H1 (cell line): Measurements from ENCODE around the gene ADO. TPM values are rescaled to one million over a fixed set of nuclear protein-coding genes. Genes with fewer than 3 reads are reported as not detected.

ENCODE experiments used
- CTCF ChIA-PET: fragments of 300-600 bp; sonication (Branson Sonifier 250); formaldehyde crosslinking; loops from one replicate; lab custom pipeline; 2021; ENCODE audit not compliant: partially characterized antibody; lab: Charles Lee
- POLR2A ChIA-PET: fragments of 300-600 bp; sonication (Branson Sonifier 250); formaldehyde crosslinking; loops from one replicate; lab custom pipeline; 2021; ENCODE audit warnings: inconsistent platforms; ENCODE audit not compliant: partially characterized antibody; lab: Charles Lee
- DNase-seq, 2 experiments: peaks; one replicate each; pipeline versions ENCODE4 v3.0.0 to v3.0.0-alpha.2; 2010 to 2022; ENCODE audit warnings: low spot score in 2 of 2, low read depth in 1 of 2, mixed read lengths in 1 of 2
- FAIRE-seq: peaks from 2 replicates; lab custom pipeline; 2011; peaks lifted over from hg19 to GRCh38; lab: Jason Lieb, UNC
- H2AFZ ChIP-seq: 2 replicates; pipeline ENCODE4 v1.8.1; 2012; ENCODE audit warnings: low read length, inconsistent platforms
- H2AK5ac ChIP-seq: 2 replicates; pipeline ENCODE4 v1.6.1; 2013; ENCODE audit warnings: low read depth, low read length
- H2BK120ac ChIP-seq: replicated peaks from 2 replicates; pipeline ENCODE3; 2013; ENCODE audit warnings: low read depth, low read length, inconsistent platforms
- H2BK12ac ChIP-seq: 2 replicates; pipeline ENCODE4 v1.6.1; 2013; ENCODE audit warnings: low read depth, low read length
- H2BK15ac ChIP-seq: 2 replicates; pipeline ENCODE4 v1.6.1; 2013; ENCODE audit warnings: low read length
- H2BK20ac ChIP-seq: 2 replicates; pipeline ENCODE4 v1.6.1; 2013; ENCODE audit warnings: low read length
- H2BK5ac ChIP-seq: 2 replicates; pipeline ENCODE4 v1.6.1; 2013; ENCODE audit warnings: low read depth, low read length
- H3K14ac ChIP-seq: 2 replicates; pipeline ENCODE4 v1.6.1; 2013; ENCODE audit warnings: inconsistent platforms; ENCODE audit not compliant: insufficient read length
- H3K18ac ChIP-seq: 2 replicates; pipeline ENCODE4 v1.6.1; 2013; ENCODE audit warnings: low read length; ENCODE audit errors: extremely low read depth
- H3K23ac ChIP-seq: 2 replicates; pipeline ENCODE4 v1.6.1; 2013; ENCODE audit warnings: inconsistent platforms; ENCODE audit not compliant: insufficient read length
- H3K23me2 ChIP-seq: 2 replicates; pipeline ENCODE4 v1.6.1; 2013; ENCODE audit warnings: low read depth, low read length
- H3K27ac ChIP-seq: 2 replicates; pipeline ENCODE4 v1.6.1; 2011; ENCODE audit warnings: low read depth, low read length, inconsistent platforms
- H3K27me3 ChIP-seq, 4 experiments: replicated peaks in 1 of 4; 1 replicate in 1 of 4; 2 replicates in 3 of 4; pipeline versions ENCODE4 v1.6.1 to v1.8.1; 2011 to 2013; ENCODE audit warnings: low read length in 3 of 4, mild to moderate bottlenecking in 3 of 4, inconsistent platforms in 2 of 4, mixed read lengths in 2 of 4, moderate library complexity in 1 of 4; ENCODE audit not compliant: control insufficient read depth in 3 of 4, insufficient read depth in 3 of 4; ENCODE audit errors: extremely low read depth in 1 of 4
- H3K36me3 ChIP-seq, 4 experiments: 2 replicates each; pipeline versions ENCODE4 v1.6.1 to v1.8.1; 2011 to 2013; ENCODE audit warnings: mild to moderate bottlenecking in 4 of 4, low read length in 3 of 4, moderate library complexity in 2 of 4, control low read depth in 1 of 4, inconsistent platforms in 1 of 4; ENCODE audit not compliant: insufficient read depth in 4 of 4, control insufficient read depth in 2 of 4
- H3K4ac ChIP-seq: replicated peaks from 2 replicates; pipeline ENCODE3; 2013; ENCODE audit warnings: low read length, low read depth, mixed read lengths, inconsistent platforms; ENCODE audit not compliant: insufficient read length
- H3K4me1 ChIP-seq, 4 experiments: replicated peaks in 1 of 4; 1 replicate in 1 of 4; 2 replicates in 3 of 4; pipeline versions ENCODE4 v1.6.1 to v1.8.1; 2011 to 2013; ENCODE audit warnings: low read length in 3 of 4, inconsistent platforms in 2 of 4, mixed read lengths in 1 of 4; ENCODE audit not compliant: insufficient read depth in 4 of 4, control insufficient read depth in 3 of 4
- H3K4me2 ChIP-seq, 2 experiments: 2 replicates each; pipeline versions ENCODE4 v1.6.1 to v1.8.1; 2011 to 2013; ENCODE audit warnings: low read depth in 2 of 2, low read length in 2 of 2, control low read depth in 1 of 2, inconsistent platforms in 1 of 2, mild to moderate bottlenecking in 1 of 2; ENCODE audit not compliant: insufficient read depth in 1 of 2
- H3K4me3 ChIP-seq, 4 experiments: fragments of 200-600, 300-600 bp in 1 of 4; sonication (generic), shearing (Covaris generic), sonication (Bioruptor Twin) in 1 of 4; 2 replicates each; pipeline versions ENCODE4 v1.5.1 to v1.8.1; 2011 to 2016; ENCODE audit warnings: low read length in 4 of 4, low read depth in 3 of 4, control low read depth in 2 of 4, inconsistent platforms in 2 of 4, mild to moderate bottlenecking in 2 of 4, mixed read lengths in 1 of 4, moderate library complexity in 1 of 4; ENCODE audit not compliant: insufficient read depth in 2 of 4; ENCODE audit errors: extremely low read depth in 1 of 4
- H3K56ac ChIP-seq: replicated peaks from 2 replicates; pipeline ENCODE3; 2013; ENCODE audit warnings: low read depth, mild to moderate bottlenecking, mixed read lengths, low read length, inconsistent platforms; ENCODE audit not compliant: insufficient read length
- H3K79me1 ChIP-seq: 2 replicates; pipeline ENCODE4 v1.6.1; 2013; ENCODE audit warnings: low read depth, low read length, control low read depth
- H3K79me2 ChIP-seq, 2 experiments: 2 replicates each; pipeline versions ENCODE4 v1.6.1 to v1.8.1; 2012 to 2013; ENCODE audit warnings: low read length in 2 of 2, mild to moderate bottlenecking in 2 of 2, inconsistent platforms in 1 of 2; ENCODE audit not compliant: insufficient read depth in 2 of 2, control insufficient read depth in 1 of 2
- H3K9ac ChIP-seq, 4 experiments: replicated peaks in 1 of 4; 1 replicate in 1 of 4; 2 replicates in 3 of 4; pipeline versions ENCODE4 v1.6.1 to v1.8.1; 2011 to 2013; ENCODE audit warnings: low read depth in 3 of 4, low read length in 3 of 4, control low read depth in 2 of 4, mild to moderate bottlenecking in 2 of 4, moderate library complexity in 2 of 4, inconsistent platforms in 1 of 4; ENCODE audit errors: extremely low read depth in 1 of 4
- H3K9me3 ChIP-seq, 2 experiments: 2 replicates each; pipeline versions ENCODE4 v1.6.1 to v1.8.1; 2012 to 2013; ENCODE audit warnings: mild to moderate bottlenecking in 2 of 2, moderate library complexity in 2 of 2, control low read depth in 1 of 2, inconsistent platforms in 1 of 2, low read depth in 1 of 2, low read length in 1 of 2, mixed read lengths in 1 of 2; ENCODE audit not compliant: insufficient read depth in 2 of 2
- H4K20me1 ChIP-seq, 2 experiments: replicated peaks in 1 of 2; 2 replicates each; pipeline versions ENCODE3 to v1.8.1; 2011 to 2013; ENCODE audit warnings: inconsistent platforms in 2 of 2, low read length in 2 of 2, mild to moderate bottlenecking in 1 of 2; ENCODE audit not compliant: insufficient read depth in 2 of 2, control insufficient read depth in 1 of 2
- H4K5ac ChIP-seq: 2 replicates; pipeline ENCODE4 v1.6.1; 2013; ENCODE audit warnings: low read length, low read depth, mixed read lengths, inconsistent platforms; ENCODE audit not compliant: insufficient read length
- H4K8ac ChIP-seq: 2 replicates; pipeline ENCODE4 v1.8.0; 2013; ENCODE audit warnings: mild to moderate bottlenecking, moderate library complexity, low read length, inconsistent platforms; ENCODE audit not compliant: insufficient read depth; ENCODE audit errors: extremely low read depth
- H4K91ac ChIP-seq: replicated peaks from 2 replicates; pipeline ENCODE3; 2013; ENCODE audit warnings: low read length, mixed read lengths, inconsistent platforms; ENCODE audit not compliant: insufficient read length
- CBX8 ChIP-seq: fragments of 300-800, 300-1000 bp; sonication (generic); IDR thresholded peaks from 2 replicates; pipeline ENCODE4 v1.7.1; 2016; ENCODE audit warnings: low read depth, low read length, borderline replicate concordance
- WGBS, 2 experiments: shearing (Covaris generic) in 1 of 2; methylation state at CpG; one replicate each; pipeline versions ENCODE4 v1.1.6 to v1.1.7; 2013 to 2015; ENCODE audit warnings: low lambda C conversion rate in 2 of 2, mixed read lengths in 2 of 2, inconsistent platforms in 1 of 2, low coverage in 1 of 2, missing lambda C conversion rate in 1 of 2; ENCODE audit not compliant: insufficient replicate concordance in 2 of 2, insufficient coverage in 1 of 2, insufficient read length in 1 of 2; ENCODE audit errors: extremely low coverage in 1 of 2, missing lambda C conversion rate in 1 of 2; 5-methylcytosine and 5-hydroxymethylcytosine counted together
- polyA plus RNA-seq, 7 experiments: library from polyadenylated mRNA; depleted of rRNA in 3 of 7; stranded (reverse) in 5 of 7; unstranded in 2 of 7; fragments of >200 nt in 5 of 7; fragments of 200-250 nt in 2 of 7; gene quantifications; 1 replicate in 5 of 7; 2 replicates in 1 of 7; 4 replicates in 1 of 7; pipeline versions ENCODE4 v1.2.1 to v1.2.3, GENCODE V29; 2011 to 2013; ENCODE audit warnings: missing spikeins in 2 of 7, mixed read lengths in 2 of 7
- total RNA-seq: library from RNA; stranded (reverse); fragmentation: NEBNext Ultra II Directional; extraction: Animal tissue kit (Norgen Biotek cat#: 25700); gene quantifications from 2 replicates; pipeline ENCODE4 v1.2.1, GENCODE V29; 2021

Gene ADO
- total and polyA plus RNA-seq, 2 of the 8 experiments (the other 6 are each of a cell fraction or from before 2014, with no cell fraction given), result 18.7 to 27.9 TPM

DNA sequence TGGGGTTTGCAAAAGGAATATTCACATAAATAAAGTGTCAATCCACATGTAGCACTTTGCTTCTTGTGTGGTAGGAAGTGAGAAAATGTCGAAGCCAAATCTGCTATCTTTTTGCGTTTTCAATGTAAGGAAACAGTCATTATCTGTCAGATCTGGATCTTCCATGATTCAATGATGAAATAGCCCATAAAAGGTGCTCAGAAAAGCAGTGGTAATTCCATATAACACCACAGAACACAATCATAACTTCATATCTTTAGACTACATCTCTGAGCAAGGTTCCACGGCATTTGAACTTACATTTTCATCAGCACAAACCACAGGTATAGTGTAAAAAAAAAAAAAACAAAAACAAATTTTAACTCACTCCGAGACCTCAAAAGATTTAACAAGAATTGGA is 51.5 kb downstream of the ADO start:
- no peak overlapping the region for H3K9ac ChIP-seq
- H2BK20ac ChIP-seq, result no peak overlapping the region
- no peak overlapping the region for H3K4me2 ChIP-seq
- H4K8ac ChIP-seq, result no peak overlapping the region
- H4K5ac ChIP-seq, result no peak overlapping the region
- no peak overlapping the region for H4K91ac ChIP-seq
- no peak overlapping the region for H2BK12ac ChIP-seq
- no peaks in the 10 kb centered on the region for H3K36me3 ChIP-seq
- no peak overlapping the region for H2AFZ ChIP-seq
- POLR2A ChIA-PET, result no interaction called here
- DNase-seq (no peak), FAIRE-seq (no peak)
- H3K9me3 ChIP-seq, result no peaks in the 10 kb centered on the region
- no peak overlapping the region for H3K14ac ChIP-seq
- H3K4me1 ChIP-seq, result no peaks in the 10 kb centered on the region; a peak in 2 of 7 replicates
- no peaks in the 10 kb centered on the region for H3K27me3 ChIP-seq
- no peak overlapping the region for H3K27ac ChIP-seq
- no peak overlapping the region for H3K18ac ChIP-seq
- no peak overlapping the region for H2BK5ac ChIP-seq
- no peak overlapping the region for H3K4me3 ChIP-seq
- no peak overlapping the region for H3K4ac ChIP-seq
- H3K23ac ChIP-seq, result no peak overlapping the region
- CTCF ChIA-PET, result no interaction called here
- no peaks in the 10 kb centered on the region for H3K79me2 ChIP-seq
- no peak for TF ChIP-seq CBX8
- no peak overlapping the region for H2BK15ac ChIP-seq
- H2AK5ac ChIP-seq, result no peak overlapping the region
- no peak overlapping the region for H3K56ac ChIP-seq
- H4K20me1 ChIP-seq, result no peaks in the 10 kb centered on the region
- 67% methylated on average over 4 of the region's 4 CpGs; no CpG with 5 or more reads in 1 of the 2 experiments for WGBS, 2 experiments
- no peaks in the 10 kb centered on the region for H3K79me1 ChIP-seq
- H3K23me2 ChIP-seq, result no peaks in the 10 kb centered on the region
- H2BK120ac ChIP-seq, result no peak overlapping the region

Other genes with a start within 250 kb of the ADO start
- 2.1 and 3.0 TPM in 2 replicates for gene EGR2, start 11.6 kb downstream of the ADO start, total RNA-seq
- 1.3 and 2.4 TPM in 2 replicates for gene EGR2, start 11.6 kb downstream of the ADO start, polyA plus RNA-seq (2011; rRNA removed)